Epithelial cell of esophagus (primary cell): ENCODE data around the gene ZFR.

Experiments used
- DNase-seq: peaks from one replicate; pipeline ENCODE4 v3.0.0; 2010; ENCODE audit warnings: low read depth
- H3K4me3 ChIP-seq: 2 replicates; pipeline ENCODE4 v1.5.1; 2011; ENCODE audit warnings: mild to moderate bottlenecking, low read length, control low read depth
- TF ChIP-seq, protein P1 (sequence below): IDR thresholded peaks from 2 replicates; pipeline ENCODE4 v1.5.1; 2011; ENCODE audit warnings: low read depth, mild to moderate bottlenecking, low read length, control low read depth, inconsistent platforms; ENCODE audit not compliant: insufficient read depth; ENCODE audit errors: missing control alignments

ZFR gene

DNA sequence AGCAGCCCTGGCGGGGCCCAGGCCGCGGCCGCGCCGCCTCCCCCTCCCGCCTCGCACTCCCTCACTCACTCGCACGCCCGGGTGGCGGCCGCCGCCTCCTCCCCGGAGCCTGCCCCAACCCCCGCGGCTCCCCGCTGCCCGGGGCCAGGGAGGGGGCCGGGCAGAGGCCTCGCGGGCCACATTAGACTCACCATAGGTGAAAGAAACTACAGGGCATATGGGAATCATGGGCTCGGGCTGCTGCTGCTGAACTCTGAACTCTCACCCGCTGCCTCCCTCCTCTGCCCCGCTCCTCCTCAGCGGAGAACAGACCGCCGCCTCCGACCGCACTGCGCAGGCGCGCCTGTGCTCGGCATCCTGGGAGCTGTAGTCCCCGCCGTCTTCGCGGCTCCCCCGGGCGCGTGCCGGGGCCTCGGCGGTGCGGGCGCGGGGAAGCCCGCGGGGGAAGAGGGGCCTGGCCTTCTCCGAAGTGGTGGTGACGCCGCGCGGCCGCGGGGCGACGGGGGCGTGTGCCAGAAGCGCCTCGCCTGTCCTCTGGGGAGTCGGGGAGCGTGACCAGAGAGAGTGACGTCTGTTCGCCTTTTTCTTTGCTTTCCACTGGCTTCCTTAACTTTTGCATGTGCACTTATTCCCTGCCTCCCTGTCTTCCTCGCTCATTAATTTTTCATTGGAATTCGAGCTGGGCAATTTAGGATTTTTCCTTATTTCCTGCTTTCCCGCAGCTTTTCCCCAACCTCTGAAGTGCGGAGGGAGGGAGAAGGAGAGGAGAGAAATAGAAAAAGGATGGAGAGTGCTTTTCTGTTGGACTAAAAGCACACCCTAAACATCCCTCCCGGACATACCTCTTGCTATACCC is at the start of gene ZFR:
ZFR (minus strand) TSS at position 310 of the 856 bp plus-strand sequence; CDS start at position 228, 82 bp downstream.
- TF ChIP-seq, protein P1, sequence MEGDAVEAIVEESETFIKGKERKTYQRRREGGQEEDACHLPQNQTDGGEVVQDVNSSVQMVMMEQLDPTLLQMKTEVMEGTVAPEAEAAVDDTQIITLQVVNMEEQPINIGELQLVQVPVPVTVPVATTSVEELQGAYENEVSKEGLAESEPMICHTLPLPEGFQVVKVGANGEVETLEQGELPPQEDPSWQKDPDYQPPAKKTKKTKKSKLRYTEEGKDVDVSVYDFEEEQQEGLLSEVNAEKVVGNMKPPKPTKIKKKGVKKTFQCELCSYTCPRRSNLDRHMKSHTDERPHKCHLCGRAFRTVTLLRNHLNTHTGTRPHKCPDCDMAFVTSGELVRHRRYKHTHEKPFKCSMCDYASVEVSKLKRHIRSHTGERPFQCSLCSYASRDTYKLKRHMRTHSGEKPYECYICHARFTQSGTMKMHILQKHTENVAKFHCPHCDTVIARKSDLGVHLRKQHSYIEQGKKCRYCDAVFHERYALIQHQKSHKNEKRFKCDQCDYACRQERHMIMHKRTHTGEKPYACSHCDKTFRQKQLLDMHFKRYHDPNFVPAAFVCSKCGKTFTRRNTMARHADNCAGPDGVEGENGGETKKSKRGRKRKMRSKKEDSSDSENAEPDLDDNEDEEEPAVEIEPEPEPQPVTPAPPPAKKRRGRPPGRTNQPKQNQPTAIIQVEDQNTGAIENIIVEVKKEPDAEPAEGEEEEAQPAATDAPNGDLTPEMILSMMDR = no peak
- peak; percentile 87 for DNase-seq
- H3K4me3 ChIP-seq = peak within 1 kb of the TSS; percentile 70

DNA sequence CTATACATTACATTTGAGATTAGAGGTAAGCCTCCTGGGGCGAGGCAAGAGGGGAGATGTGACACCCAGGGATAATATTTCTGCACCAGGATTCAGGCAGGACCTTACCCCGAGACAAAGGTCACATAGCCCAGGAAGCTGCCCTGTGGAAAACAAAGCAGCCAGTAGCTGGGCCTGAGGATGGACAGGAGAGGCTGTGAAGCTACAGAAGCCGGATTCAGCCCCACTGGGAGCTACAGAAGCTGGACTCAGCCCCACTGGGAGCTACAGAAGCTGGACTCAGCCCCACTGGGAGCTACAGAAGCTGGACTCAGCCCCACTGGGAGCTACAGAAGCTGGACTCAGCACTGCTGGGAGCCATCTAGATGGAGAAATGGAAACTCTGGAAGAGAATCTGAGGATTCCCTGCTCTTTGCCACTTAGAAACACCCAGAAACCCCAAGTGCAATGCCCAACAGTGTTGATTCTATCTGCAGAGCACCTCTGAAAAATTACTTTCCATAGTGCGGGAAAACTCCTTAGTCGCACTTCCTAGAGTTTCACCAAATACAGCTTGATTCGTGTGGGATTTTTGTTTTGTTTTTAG is 46.5 kb upstream of the ZFR start:
- TF ChIP-seq, protein P1 = no peak
- no peak for DNase-seq
- H3K4me3 ChIP-seq = no peak overlapping the region

DNA sequence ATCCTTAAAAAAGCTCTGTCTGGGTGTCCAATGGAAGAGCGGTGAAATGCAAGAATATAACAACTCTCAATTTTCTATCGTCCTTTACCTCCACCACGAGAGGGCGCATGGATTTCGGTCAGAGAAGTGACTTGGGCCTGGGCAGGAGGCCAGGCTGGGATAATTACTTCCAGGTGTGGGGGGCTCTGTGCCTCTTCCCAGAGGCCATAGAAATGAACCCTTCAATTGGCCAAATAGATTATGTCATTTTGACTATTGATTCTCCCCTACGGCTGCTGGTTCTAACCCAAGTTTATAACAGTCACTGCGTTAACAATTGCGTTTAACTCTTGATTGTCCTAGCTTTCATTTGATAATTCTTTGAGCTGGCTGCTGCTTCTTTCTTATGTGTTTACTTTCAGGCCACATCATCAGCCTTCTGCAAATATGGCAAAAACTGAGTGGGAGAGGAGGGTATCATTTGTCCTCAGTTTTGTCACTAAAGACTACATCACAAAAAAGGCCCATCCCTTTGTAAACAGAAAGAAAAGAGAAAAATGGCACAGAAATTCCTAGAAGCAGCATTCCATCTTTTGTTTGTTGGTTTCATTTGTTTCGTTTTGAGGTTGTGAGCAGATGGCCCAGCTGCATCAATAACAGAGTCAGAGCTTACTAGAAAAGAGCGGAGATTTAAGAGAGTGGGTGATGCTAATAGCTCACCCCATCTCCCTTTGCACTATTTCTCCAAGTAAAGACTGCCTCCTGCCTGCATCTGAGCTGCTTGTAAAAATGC is 45.4 kb upstream of the ZFR start:
- peak; percentile 76 for DNase-seq
- TF ChIP-seq, protein P1 = peak; percentile 77
- H3K4me3 ChIP-seq = no peak overlapping the region

DNA sequence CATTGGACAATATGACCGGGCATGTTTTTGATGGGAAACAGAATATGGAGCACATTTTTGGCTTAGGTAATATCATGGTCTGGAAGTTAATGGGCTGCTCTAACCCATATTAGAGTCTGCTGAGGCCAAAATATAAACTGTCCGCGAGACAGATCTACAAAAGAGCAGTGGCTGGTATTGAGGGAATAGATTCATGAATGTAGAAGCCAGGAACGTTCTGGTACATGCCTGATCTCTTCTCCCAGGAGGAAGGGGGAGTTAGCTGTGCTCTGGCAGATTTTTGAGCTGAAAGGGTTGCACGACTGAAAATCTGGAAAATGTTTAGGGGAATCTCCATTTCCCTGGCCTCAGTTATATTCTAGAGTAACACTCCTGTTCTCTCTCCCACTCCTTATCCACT is 42.9 kb upstream of the ZFR start:
- DNase-seq = no peak
- TF ChIP-seq, protein P1 = no peak
- H3K4me3 ChIP-seq = no peak overlapping the region

DNA sequence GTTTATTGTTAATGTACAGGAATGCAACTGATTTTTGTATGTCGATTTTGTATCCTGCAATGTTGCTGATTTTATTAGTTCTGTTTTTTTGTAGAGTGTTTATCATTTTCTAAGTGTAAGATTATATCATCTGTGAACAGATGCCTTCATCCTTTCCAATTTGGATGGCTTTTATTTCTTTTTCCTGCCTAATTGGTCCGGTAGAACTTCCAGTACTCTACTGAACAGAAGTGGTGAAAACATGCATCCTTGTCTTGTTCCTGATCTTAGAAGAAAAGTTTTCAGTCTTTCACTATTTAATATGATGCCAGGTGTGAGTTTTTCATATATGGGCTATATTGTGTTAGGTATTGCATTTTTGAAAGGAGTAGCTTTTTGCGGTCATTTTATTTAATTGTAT is 42.5 kb upstream of the ZFR start:
- DNase-seq = no peak
- TF ChIP-seq, protein P1 = no peak
- H3K4me3 ChIP-seq = no peak overlapping the region

DNA sequence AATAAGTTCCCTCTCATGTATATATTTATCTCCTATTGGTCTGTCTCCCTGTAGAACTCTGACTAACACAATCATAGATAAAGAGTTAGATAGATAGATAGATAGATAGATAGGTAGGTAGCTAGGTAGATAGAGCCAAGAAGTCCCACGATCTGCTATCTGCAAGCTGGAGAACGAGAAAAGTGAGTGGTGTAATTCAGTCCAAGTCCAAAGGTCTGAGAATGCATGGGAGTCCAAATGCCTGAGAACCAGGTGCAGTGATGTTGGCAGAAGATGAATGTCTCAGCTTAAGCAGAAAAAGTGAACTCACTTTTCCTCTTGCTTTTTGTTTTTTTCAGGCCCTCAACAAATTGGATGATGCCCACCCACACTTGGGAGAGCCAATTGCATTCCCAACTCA is 37.7 kb upstream of the ZFR start:
- H3K4me3 ChIP-seq = no peak overlapping the region
- TF ChIP-seq, protein P1 = no peak
- no peak for DNase-seq
